Common myeloid progenitor, CD34-positive (primary cell): ENCODE data around the gene SLC8A3.

Experiments used
- CTCF ChIA-PET: fragments of 350-600 bp; sonication (Branson Sonifier 250); formaldehyde crosslinking; loops from one replicate; lab custom pipeline; 2021; ENCODE audit warnings: antibody characterized with exemption; lab: Charles Lee
- POLR2A ChIA-PET: fragments of 350-600 bp; sonication (Branson Sonifier 250); formaldehyde crosslinking; loops from one replicate; lab custom pipeline; 2021; ENCODE audit warnings: antibody characterized with exemption; lab: Charles Lee
- DNase-seq, 3 donors: peaks; one replicate each; pipeline versions ENCODE4 v3.0.0 to v3.0.0-alpha.2; 2013
- H3K27ac ChIP-seq, 2 experiments: 1 replicate in 1 of 2; 2 replicates in 1 of 2; pipeline ENCODE4 v1.7.0; 2013; ENCODE audit warnings: inconsistent platforms in 2 of 2, low read length in 2 of 2, mild to moderate bottlenecking in 2 of 2, low read depth in 1 of 2, moderate library complexity in 1 of 2; ENCODE audit not compliant: severe bottlenecking in 2 of 2, insufficient read depth in 1 of 2, poor library complexity in 1 of 2
- H3K27me3 ChIP-seq, 5 experiments: replicated peaks in 2 of 5; 1 replicate in 3 of 5; 2 replicates in 2 of 5; pipeline versions ENCODE4 v1.6.1 to v1.7.0; 2013; ENCODE audit warnings: low read length in 4 of 5, mild to moderate bottlenecking in 2 of 5, moderate library complexity in 2 of 5, inconsistent platforms in 1 of 5; ENCODE audit not compliant: insufficient read depth in 5 of 5, control insufficient read depth in 4 of 5
- H3K36me3 ChIP-seq, 4 experiments: 1 replicate in 2 of 4; 2 replicates in 2 of 4; pipeline versions ENCODE4 v1.6.1 to v1.7.0; 2013; ENCODE audit warnings: low read length in 3 of 4, control low read depth in 1 of 4, mild to moderate bottlenecking in 1 of 4; ENCODE audit not compliant: control insufficient read depth in 4 of 4, insufficient read depth in 4 of 4
- H3K4me1 ChIP-seq, 4 experiments: 1 replicate in 3 of 4; 2 replicates in 1 of 4; pipeline versions ENCODE4 v1.6.1 to v1.7.1; 2013; ENCODE audit warnings: low read length in 3 of 4, mild to moderate bottlenecking in 3 of 4, control low read depth in 1 of 4, inconsistent platforms in 1 of 4, moderate library complexity in 1 of 4; ENCODE audit not compliant: control insufficient read depth in 4 of 4, insufficient read depth in 4 of 4; ENCODE audit errors: control extremely low read depth in 1 of 4
- H3K4me3 ChIP-seq, 7 experiments: 1 replicate in 4 of 7; 2 replicates in 3 of 7; pipeline versions ENCODE4 v1.5.1 to v1.7.0; 2013; ENCODE audit warnings: mild to moderate bottlenecking in 7 of 7, low read length in 6 of 7, moderate library complexity in 6 of 7, inconsistent platforms in 2 of 7, low read depth in 2 of 7, control low read depth in 1 of 7; ENCODE audit not compliant: insufficient read depth in 4 of 7, control insufficient read depth in 1 of 7; ENCODE audit errors: extremely low read depth in 1 of 7
- H3K9me3 ChIP-seq, 5 experiments: 1 replicate in 4 of 5; 2 replicates in 1 of 5; pipeline versions ENCODE4 v1.6.1 to v1.7.1; 2013; ENCODE audit warnings: low read length in 4 of 5, mild to moderate bottlenecking in 2 of 5, inconsistent platforms in 1 of 5, low read depth in 1 of 5, moderate library complexity in 1 of 5; ENCODE audit not compliant: control insufficient read depth in 4 of 5, insufficient read depth in 2 of 5; ENCODE audit errors: control extremely low read depth in 1 of 5
- WGBS: methylation state at CpG from one replicate; pipeline ENCODE4 v1.1.5; 2013; ENCODE audit not compliant: insufficient coverage; 5-methylcytosine and 5-hydroxymethylcytosine counted together

SLC8A3 gene

GRCh38 chr14:70114621-70115156 lies 74.1 kb downstream of the SLC8A3 start:
- DNase-seq = no peak
- CTCF ChIA-PET = no interaction called here
- no peak overlapping the region for H3K27ac ChIP-seq
- H3K36me3 ChIP-seq = peaks cover 0 to 2% (median 0%) of the 10 kb centered on the region in 4 experiments
- H3K4me3 ChIP-seq = no peak overlapping the region
- H3K9me3 ChIP-seq = no peaks in the 10 kb centered on the region
- WGBS = 97% methylated on average over 8 of the region's 12 CpGs
- POLR2A ChIA-PET = no interaction called here
- no peaks in the 10 kb centered on the region for H3K27me3 ChIP-seq
- peaks cover 0 to 3% (median 0%) of the 10 kb centered on the region in 4 experiments for H3K4me1 ChIP-seq

- H3K4me3 ChIP-seq = no peak overlapping the region
- H3K27me3 ChIP-seq = no peaks in the 10 kb centered on the region
- ChIA-PET CTCF (interaction anchor here (0.7 kb wide), 1 partner anchor 22 kb away, joined by 3 read pairs; no protein-coding TSS in a partner anchor), POLR2A (no interaction called here)
- WGBS = no CpG with 5 or more reads among the region's 2 CpGs
- H3K36me3 ChIP-seq = peaks cover 0 to 2% (median 0%) of the 10 kb centered on the region in 4 experiments
- H3K9me3 ChIP-seq = no peaks in the 10 kb centered on the region
- H3K4me1 ChIP-seq = peaks cover 0 to 3% (median 0%) of the 10 kb centered on the region in 4 experiments
- no peak for DNase-seq
- no peak overlapping the region for H3K27ac ChIP-seq
Observed at GRCh38 chr14:70113211-70113610, 75.5 kb downstream of the SLC8A3 start.

- Histone ChIP-seq H3K4me3 (no peak overlapping the region), H3K36me3 (peaks cover 0 to 2% (median 0%) of the 10 kb centered on the region in 4 experiments), H3K27ac (no peak overlapping the region), H3K9me3 (no peaks in the 10 kb centered on the region), H3K4me1 (no peaks in the 10 kb centered on the region), H3K27me3 (no peaks in the 10 kb centered on the region)
- WGBS = 100% methylated on average over 2 of the region's 3 CpGs
- ChIA-PET POLR2A (no interaction called here), CTCF (no interaction called here)
- no peak for DNase-seq
Observed at GRCh38 chr14:70108419-70108818, 80.3 kb downstream of the SLC8A3 start.

DNA sequence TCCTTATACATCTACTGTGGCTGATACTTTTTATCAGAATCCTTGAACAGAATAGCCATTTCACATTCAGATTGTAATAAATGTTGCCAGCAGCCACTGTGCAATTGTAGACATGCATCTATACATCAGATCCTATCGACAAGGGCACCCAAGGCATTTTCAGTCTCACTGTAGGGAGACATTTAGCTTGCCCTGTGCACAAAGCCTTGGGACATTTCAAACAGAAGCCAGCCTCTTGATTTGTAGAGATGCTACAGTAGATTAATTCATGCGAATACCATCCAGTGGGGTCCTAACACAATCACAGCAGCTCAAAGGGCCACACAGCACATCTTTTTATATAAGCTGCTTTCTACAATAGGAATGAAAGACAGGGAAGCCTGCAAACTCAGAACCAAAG lies 81.4 kb downstream of the SLC8A3 start:
- 100% methylated on average over 2 of the region's 2 CpGs for WGBS
- ChIA-PET CTCF (no interaction called here), POLR2A (no interaction called here)
- Histone ChIP-seq H3K9me3 (no peaks in the 10 kb centered on the region), H3K27me3 (no peaks in the 10 kb centered on the region), H3K4me1 (no peaks in the 10 kb centered on the region), H3K36me3 (peaks cover 0 to 2% (median 0%) of the 10 kb centered on the region in 4 experiments), H3K27ac (no peak overlapping the region), H3K4me3 (no peak overlapping the region)
- no peak for DNase-seq

- H3K4me1 ChIP-seq = peaks cover 0 to 15% (median 13%) of the 10 kb centered on the region in 4 experiments
- no peak overlapping the region for H3K27ac ChIP-seq
- WGBS = 100% methylated on average over 1 of the region's 3 CpGs
- no peak for DNase-seq
- ChIA-PET CTCF (no interaction called here), POLR2A (no interaction called here)
- no peak overlapping the region for H3K4me3 ChIP-seq
- no peaks in the 10 kb centered on the region for H3K27me3 ChIP-seq
- H3K36me3 ChIP-seq = peaks cover 0 to 3% (median 1%) of the 10 kb centered on the region in 4 experiments
- no peaks in the 10 kb centered on the region for H3K9me3 ChIP-seq
Observed at GRCh38 chr14:70100071-70100470, 88.7 kb downstream of the SLC8A3 start.

- 27% methylated on average over 5 of the region's 6 CpGs for WGBS
- DNase-seq = peak in 2 of 3 donors; percentile 16 to 31
- CTCF ChIA-PET = interaction anchor here (0.9 to 1.9 kb wide), 4 partner anchors 10 to 20 kb away, joined by 3 to 6 read pairs (median 3); no protein-coding TSS in a partner anchor
- peaks cover 0 to 6% (median 1%) of the 10 kb centered on the region in 4 experiments for H3K36me3 ChIP-seq
- H3K4me3 ChIP-seq = no peak overlapping the region
- POLR2A ChIA-PET = no interaction called here
- no peak overlapping the region for H3K27ac ChIP-seq
- H3K4me1 ChIP-seq = peaks cover 0 to 15% (median 13%) of the 10 kb centered on the region in 4 experiments
- no peaks in the 10 kb centered on the region for H3K9me3 ChIP-seq
- no peaks in the 10 kb centered on the region for H3K27me3 ChIP-seq
Observed at GRCh38 chr14:70098250-70098809, 90.4 kb downstream of the SLC8A3 start.

GRCh38 chr14:70097576-70098249 lies 91.0 kb downstream of the SLC8A3 start:
- ChIA-PET CTCF (interaction anchor here (0.9 to 1.9 kb wide), 6 partner anchors 10 to 95 kb away, joined by 3 to 8 read pairs (median 4); no protein-coding TSS in a partner anchor), POLR2A (no interaction called here)
- Histone ChIP-seq H3K27me3 (no peaks in the 10 kb centered on the region), H3K27ac (no peak overlapping the region), H3K4me3 (no peak overlapping the region), H3K9me3 (no peaks in the 10 kb centered on the region), H3K4me1 (peaks cover 0 to 15% (median 13%) of the 10 kb centered on the region in 4 experiments), H3K36me3 (peaks cover 0 to 10% (median 1%) of the 10 kb centered on the region in 4 experiments)
- WGBS = no CpG with 5 or more reads among the region's 1 CpG
- DNase-seq = no peak
